Measurements from ENCODE around the gene ACCSL.

ACCSL gene

DNA sequence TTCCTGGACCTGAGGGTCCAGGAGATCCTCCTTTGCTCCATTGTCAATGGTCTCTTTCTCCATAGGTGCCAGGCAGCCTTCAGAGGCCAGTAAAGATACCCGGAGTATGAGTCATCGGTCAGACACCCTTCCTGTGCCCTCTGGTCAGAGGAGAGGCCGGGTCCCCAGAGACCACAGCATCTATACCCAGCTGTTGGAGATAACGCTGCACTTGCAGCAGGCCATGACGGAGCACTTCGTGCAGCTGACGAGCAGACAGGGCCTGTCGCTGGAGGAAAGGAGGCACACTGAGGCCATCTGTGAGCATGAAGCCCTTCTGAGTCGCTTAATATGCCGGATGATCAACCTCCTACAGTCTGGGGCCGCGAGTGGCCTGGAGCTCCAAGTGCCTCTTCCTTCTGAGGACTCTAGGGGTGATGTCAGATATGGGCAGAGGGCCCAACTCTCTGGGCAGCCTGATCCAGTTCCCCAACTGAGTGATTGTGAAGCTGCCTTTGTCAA is at the start of gene ACCSL:
Gene ACCSL, plus strand, starts transcription at position 51 of the 501 bp plus-strand sequence. Its CDS starts 56 bp downstream, at position 107.
- no peaks in the 10 kb centered on the region for H3K36me3 ChIP-seq
- H3K27ac ChIP-seq = no peak within 1 kb of the TSS
- DNase-seq = no peak

DNA sequence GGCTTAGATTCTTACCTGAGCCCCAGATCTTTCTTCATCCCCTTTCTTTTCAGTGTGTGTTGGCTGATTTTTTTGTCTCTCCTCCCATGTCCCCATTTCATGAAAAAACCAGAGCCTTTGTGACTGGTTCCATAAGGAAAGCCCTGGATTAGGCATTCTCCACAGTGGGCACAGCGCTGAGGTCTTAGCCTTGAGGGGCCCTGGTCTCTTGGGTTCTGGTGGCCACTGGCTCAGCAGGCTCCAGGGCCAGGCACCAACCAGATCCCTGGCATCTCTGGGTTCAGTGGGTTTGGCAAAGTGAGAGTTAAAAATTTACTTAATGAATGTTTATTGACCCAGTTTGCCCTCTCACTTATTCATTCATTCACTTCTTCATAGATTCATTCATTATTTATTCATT is 49.5 kb upstream of the ACCSL start:
- TF ChIP-seq, protein P1, sequence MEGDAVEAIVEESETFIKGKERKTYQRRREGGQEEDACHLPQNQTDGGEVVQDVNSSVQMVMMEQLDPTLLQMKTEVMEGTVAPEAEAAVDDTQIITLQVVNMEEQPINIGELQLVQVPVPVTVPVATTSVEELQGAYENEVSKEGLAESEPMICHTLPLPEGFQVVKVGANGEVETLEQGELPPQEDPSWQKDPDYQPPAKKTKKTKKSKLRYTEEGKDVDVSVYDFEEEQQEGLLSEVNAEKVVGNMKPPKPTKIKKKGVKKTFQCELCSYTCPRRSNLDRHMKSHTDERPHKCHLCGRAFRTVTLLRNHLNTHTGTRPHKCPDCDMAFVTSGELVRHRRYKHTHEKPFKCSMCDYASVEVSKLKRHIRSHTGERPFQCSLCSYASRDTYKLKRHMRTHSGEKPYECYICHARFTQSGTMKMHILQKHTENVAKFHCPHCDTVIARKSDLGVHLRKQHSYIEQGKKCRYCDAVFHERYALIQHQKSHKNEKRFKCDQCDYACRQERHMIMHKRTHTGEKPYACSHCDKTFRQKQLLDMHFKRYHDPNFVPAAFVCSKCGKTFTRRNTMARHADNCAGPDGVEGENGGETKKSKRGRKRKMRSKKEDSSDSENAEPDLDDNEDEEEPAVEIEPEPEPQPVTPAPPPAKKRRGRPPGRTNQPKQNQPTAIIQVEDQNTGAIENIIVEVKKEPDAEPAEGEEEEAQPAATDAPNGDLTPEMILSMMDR (IDR thresholded peaks at IDR 0.05; ENCODE audit: low read depth, low read length) = no peak
- no peak overlapping the region for H3K27ac ChIP-seq
- no peaks in the 10 kb centered on the region for H3K27me3 ChIP-seq (ENCODE audit: insufficient read depth, low read depth, severe bottlenecking)
- peaks cover 4% of the 10 kb centered on the region for H3K9me3 ChIP-seq (ENCODE audit: severe bottlenecking)
- DNase-seq = no peak
- no peak overlapping the region for H3K4me3 ChIP-seq (ENCODE audit: low read depth, low read length)
- H3K36me3 ChIP-seq = no peaks in the 10 kb centered on the region

More for the DNA sequence above, at the start of gene ACCSL:
- TF ChIP-seq, protein P1 (IDR thresholded peaks at IDR 0.05; ENCODE audit: low read depth, low read length) = no peak
- Histone ChIP-seq H3K4me3 (ENCODE audit: low read depth, low read length) (no peak within 1 kb of the TSS), H3K9me3 (ENCODE audit: severe bottlenecking) (no peaks in the 10 kb centered on the region), H3K27me3 (ENCODE audit: insufficient read depth, low read depth, severe bottlenecking) (no peaks in the 10 kb centered on the region)

DNA sequence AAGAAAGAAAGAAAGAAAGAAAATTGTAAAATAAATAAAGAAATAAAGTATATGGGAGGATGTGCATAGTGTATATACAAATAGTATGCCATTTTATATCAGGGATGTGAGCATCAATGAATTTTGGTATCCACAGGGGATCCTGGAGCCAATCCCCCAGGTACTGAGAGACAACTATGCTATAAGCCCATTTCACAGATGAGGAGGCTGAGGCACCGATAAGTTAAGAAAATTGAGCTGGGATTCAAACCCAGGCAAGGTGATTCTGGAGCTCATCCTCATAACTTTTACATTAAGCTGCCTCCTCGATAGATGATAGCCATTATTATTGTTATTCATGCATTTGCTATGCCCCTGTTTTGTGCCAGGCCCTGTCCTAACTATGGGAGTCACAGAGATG is 47.0 kb upstream of the ACCSL start:
- Histone ChIP-seq H3K9me3 (ENCODE audit: severe bottlenecking) (peaks cover 4% of the 10 kb centered on the region), H3K36me3 (no peaks in the 10 kb centered on the region), H3K27ac (no peak overlapping the region), H3K27me3 (ENCODE audit: insufficient read depth, low read depth, severe bottlenecking) (no peaks in the 10 kb centered on the region), H3K4me3 (ENCODE audit: low read depth, low read length) (no peak overlapping the region)
- TF ChIP-seq, protein P1 (IDR thresholded peaks at IDR 0.05; ENCODE audit: low read depth, low read length) = no peak
- DNase-seq = no peak

DNA sequence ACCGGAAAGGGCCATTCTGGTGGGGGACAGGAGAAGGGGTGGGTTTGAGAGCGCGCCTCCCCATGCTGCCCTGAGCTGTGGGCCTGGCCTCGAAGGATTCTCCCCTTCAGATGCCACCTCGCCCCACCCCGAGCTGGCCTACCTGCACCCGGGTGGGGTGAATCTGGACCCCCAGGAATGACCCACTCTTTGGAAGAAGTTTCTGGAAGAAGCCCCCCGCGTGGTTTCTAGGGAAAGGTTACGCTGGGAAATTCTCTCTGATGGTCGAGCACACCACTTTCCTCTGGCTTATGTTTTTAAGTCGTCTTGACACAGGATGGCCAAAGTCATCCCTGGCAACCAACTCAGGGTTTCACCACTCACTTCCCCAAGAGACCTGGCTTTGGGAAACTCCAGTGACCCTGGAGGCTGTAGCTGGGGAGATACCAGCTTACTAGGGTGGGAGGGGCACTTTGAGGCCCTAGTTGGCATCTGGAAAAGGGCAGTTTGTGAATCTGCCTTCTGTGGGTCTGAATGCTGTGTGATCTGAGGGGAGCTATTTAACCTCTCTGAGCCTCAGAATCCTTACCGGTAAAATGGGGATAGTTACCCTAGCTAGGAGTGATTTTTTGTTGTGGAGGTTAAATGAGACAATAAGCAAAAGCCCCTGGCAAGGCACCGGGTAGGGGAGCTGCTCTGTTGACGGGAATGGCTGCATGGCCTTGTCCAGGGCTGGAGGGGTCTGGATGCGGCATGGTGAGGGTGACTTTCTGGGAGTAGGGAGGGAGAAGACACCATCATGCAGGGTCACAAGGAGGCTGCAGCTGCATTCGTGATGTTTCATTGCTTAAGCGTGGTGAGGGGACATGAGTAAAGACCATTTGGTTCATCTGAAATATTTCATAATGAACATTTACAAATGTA is 45.3 kb upstream of the ACCSL start:
- H3K4me3 ChIP-seq (ENCODE audit: low read depth, low read length) = no peak overlapping the region
- TF ChIP-seq, protein P1 (IDR thresholded peaks at IDR 0.05; ENCODE audit: low read depth, low read length) = no peak
- no peaks in the 10 kb centered on the region for H3K36me3 ChIP-seq
- no peaks in the 10 kb centered on the region for H3K27me3 ChIP-seq (ENCODE audit: insufficient read depth, low read depth, severe bottlenecking)
- no peak overlapping the region for H3K27ac ChIP-seq
- no peaks in the 10 kb centered on the region for H3K9me3 ChIP-seq (ENCODE audit: severe bottlenecking)
- DNase-seq = no peak

DNA sequence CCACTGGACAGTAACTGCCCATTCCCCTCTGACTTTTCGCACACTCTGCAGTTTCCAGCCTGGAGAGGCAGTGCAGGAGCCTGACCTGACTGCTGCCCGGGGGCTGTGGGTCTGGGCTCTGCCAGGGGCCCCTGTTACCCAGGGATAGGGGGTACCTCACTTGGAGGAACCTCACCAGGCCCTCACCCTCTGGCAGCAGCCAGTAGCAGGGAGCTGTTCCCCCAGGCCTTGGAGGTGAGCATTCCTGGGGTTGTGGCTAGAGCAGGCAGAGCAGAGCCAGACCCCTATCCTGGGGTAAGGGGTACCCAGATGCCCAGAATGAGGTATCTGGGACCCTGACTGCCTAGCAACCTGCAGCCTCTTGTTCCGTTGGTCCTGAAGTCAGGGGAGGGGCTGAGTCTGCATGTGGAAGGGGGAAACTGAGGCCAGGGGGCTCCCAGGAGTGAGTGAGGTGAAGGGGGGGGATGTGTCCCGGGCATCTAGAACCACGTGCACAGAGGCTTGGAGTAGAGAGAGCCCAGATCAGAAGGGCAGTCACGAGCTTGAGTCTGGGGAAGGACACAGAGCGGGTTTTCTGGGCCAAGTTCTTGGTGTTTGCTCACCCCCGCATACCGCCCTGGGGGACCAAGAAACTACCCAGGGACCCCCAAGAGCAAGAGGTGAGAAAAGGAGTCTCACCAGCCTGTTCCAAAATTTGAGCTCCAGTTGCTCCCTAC is 43.9 kb upstream of the ACCSL start:
- Histone ChIP-seq H3K9me3 (ENCODE audit: severe bottlenecking) (no peaks in the 10 kb centered on the region), H3K36me3 (no peaks in the 10 kb centered on the region), H3K27me3 (ENCODE audit: insufficient read depth, low read depth, severe bottlenecking) (no peaks in the 10 kb centered on the region), H3K27ac (no peak overlapping the region), H3K4me3 (ENCODE audit: low read depth, low read length) (no peak overlapping the region)
- TF ChIP-seq, protein P1 (IDR thresholded peaks at IDR 0.05; ENCODE audit: low read depth, low read length) = no peak
- no peak for DNase-seq

Measured in WERI-Rb-1 (cell line).